GM18868 (cell line): ENCODE data around the gene ARMC2.

Source experiments
- ATAC-seq: cut with Tn5 transposase; IDR thresholded peaks from one replicate; pipeline ENCODE4 v1.9.1; 2021; ENCODE audit warnings: mild to moderate bottlenecking, moderate library complexity; ENCODE audit not compliant: unreplicated experiment

The ARMC2 gene

DNA sequence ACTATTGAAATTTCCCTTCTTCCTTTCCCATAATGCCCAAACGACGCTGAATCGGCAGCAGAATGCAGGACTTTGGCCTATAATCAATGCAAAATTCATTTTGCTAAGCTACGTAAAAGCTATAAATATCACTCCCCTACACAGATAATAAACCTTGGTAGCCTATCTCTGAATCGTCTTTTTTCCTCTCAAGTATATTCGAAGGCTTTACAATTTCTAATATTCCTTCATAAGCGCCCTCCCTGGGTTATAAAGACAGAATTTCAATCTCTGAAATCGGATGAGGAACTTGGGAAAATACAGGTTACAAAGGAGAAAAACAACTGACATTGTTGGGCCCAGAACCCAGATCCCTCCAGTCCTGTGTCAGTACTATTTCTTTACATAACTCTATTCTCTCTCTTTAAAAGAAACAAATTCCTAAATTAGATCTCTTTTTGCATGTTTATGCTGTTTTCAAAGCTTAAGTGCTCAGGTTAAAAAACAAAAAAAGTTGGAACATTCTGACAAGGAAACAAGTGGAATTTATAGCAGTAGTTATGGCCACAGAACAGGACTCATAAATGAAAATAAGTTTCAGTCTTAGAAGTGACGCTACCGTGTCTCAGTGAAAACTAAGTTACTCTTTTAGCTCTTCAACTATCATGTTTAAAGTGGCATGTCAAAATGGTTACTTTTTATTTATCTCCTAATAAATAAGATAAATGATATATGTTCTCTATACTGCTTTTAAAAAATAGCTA, 161.9 kb downstream of the ARMC2 start:
- ATAC-seq, result no peak

- ATAC-seq, result no peak
These were observed 162.5 kb downstream of the ARMC2 start for GRCh38 chr6:109010705-109011102.

GRCh38 chr6:109013656-109014305, 165.6 kb downstream of the ARMC2 start:
- ATAC-seq, result no peak

DNA sequence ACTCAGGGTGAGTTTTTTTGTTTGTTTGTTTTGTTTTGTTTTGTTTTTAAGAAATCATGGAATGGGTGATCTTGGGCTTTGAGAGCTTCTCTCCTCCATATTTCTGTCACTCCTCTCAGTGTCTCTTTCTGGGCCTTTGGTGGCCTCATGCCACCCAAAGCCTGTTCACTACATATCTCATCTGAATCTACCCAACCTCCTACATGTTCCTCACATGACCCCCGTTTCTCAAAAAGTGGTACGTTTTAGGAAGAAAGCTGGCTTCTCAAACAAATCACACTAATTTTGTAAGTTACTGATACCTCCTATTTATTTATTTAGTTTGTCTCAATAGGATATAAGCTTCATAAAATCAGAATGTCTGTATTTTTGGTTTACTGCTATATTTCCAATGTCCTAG, 166.4 kb downstream of the ARMC2 start:
- ATAC-seq, result no peak

DNA sequence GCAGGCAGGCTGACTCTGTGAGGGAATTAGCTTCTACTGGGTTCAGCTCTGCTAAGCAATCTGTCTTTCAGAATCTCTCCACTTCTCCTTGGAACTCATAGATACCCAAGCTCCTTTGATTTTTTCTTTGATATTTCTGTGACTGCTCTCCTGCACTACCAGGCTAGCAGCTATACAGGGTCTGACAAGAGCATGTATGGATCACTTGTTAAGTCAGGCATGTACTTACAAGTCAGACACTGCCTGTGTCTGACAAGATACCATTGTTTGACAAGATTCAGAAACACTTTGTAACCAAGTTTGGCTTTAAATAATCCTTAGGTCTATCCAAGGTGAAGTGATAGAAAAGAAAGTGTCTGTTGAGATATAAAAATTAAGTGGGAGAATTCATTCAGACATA, 167.0 kb downstream of the ARMC2 start:
- no peak for ATAC-seq

DNA sequence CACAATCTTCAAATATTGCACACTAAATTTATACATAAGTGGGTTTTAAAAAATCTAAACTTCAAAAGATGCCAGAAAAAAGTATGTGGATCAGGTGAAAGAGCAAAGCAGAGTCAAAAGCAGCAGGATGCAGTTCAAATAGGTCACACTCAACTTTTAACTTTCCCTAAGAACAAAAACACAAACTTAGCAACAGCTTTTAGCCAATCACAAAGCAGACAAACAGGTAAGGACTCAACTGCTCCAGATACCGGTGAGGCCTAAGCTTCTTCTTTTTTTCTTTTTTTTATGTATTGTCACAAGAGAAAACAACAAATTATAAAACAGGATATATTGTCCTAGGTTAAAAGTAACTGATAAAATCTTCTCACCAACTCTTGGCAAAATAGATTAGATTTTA, 171.7 kb downstream of the ARMC2 start:
- no peak for ATAC-seq

- no peak for ATAC-seq
These were observed 173.6 kb downstream of the ARMC2 start for GRCh38 chr6:109021870-109022269.

GRCh38 chr6:109023356-109023925, 175.2 kb downstream of the ARMC2 start:
- no peak for ATAC-seq
